ENCODE results near the gene BDKRB1.

The BDKRB1 gene

GRCh38 chr14:96281486-96281885 lies 25.5 kb downstream of the BDKRB1 start:
- Histone ChIP-seq H3K36me3 (ENCODE audit: control insufficient read depth, insufficient read depth, low read length) (peaks cover 13% of the 10 kb centered on the region; the same call in 1 of the 2 replicates), H3K9me3 (ENCODE audit: control insufficient read depth, insufficient read depth, low read length) (no peaks in the 10 kb centered on the region), H3K9ac (ENCODE audit: low read depth, low read length) (no peak overlapping the region), H3K4me3 (ENCODE audit: low read depth, low read length) (no peak overlapping the region), H3K27ac (ENCODE audit: low read depth, low read length) (no peak overlapping the region), H3K4me1 (ENCODE audit: control insufficient read depth, insufficient read depth, low read length) (peaks cover 8% of the 10 kb centered on the region; the same call in 1 of the 2 replicates), H3K27me3 (ENCODE audit: control insufficient read depth, insufficient read depth, low read length) (no peaks in the 10 kb centered on the region)

- H3K4me1 ChIP-seq (ENCODE audit: control insufficient read depth, insufficient read depth, low read length) = 0 out of 2 replicates have a peak, but pooled peaks cover 3% of the 10 kb centered on the region
- H3K4me3 ChIP-seq (ENCODE audit: low read depth, low read length) = no peak overlapping the region
- no peaks in the 10 kb centered on the region for H3K9me3 ChIP-seq (ENCODE audit: control insufficient read depth, insufficient read depth, low read length)
- H3K27ac ChIP-seq (ENCODE audit: low read depth, low read length) = no peak overlapping the region
- no peak overlapping the region for H3K9ac ChIP-seq (ENCODE audit: low read depth, low read length)
- H3K36me3 ChIP-seq (ENCODE audit: control insufficient read depth, insufficient read depth, low read length) = peaks cover 25% of the 10 kb centered on the region
- H3K27me3 ChIP-seq (ENCODE audit: control insufficient read depth, insufficient read depth, low read length) = no peaks in the 10 kb centered on the region
These were observed 28.0 kb downstream of the BDKRB1 start for GRCh38 chr14:96284008-96284407.

- Histone ChIP-seq H3K4me1 (ENCODE audit: control insufficient read depth, insufficient read depth, low read length) (0 out of 2 replicates have a peak, but pooled peaks cover 3% of the 10 kb centered on the region), H3K9me3 (ENCODE audit: control insufficient read depth, insufficient read depth, low read length) (no peaks in the 10 kb centered on the region), H3K9ac (ENCODE audit: low read depth, low read length) (no peak overlapping the region), H3K27ac (ENCODE audit: low read depth, low read length) (no peak overlapping the region), H3K27me3 (ENCODE audit: control insufficient read depth, insufficient read depth, low read length) (no peaks in the 10 kb centered on the region), H3K36me3 (ENCODE audit: control insufficient read depth, insufficient read depth, low read length) (peaks cover 29% of the 10 kb centered on the region), H3K4me3 (ENCODE audit: low read depth, low read length) (no peak overlapping the region)
These were observed 28.4 kb downstream of the BDKRB1 start for GRCh38 chr14:96284430-96284829.

- no peak overlapping the region for H3K9ac ChIP-seq (ENCODE audit: low read depth, low read length)
- H3K27me3 ChIP-seq (ENCODE audit: control insufficient read depth, insufficient read depth, low read length) = no peaks in the 10 kb centered on the region
- no peak overlapping the region for H3K27ac ChIP-seq (ENCODE audit: low read depth, low read length)
- peaks cover 42% of the 10 kb centered on the region for H3K36me3 ChIP-seq (ENCODE audit: control insufficient read depth, insufficient read depth, low read length)
- H3K4me1 ChIP-seq (ENCODE audit: control insufficient read depth, insufficient read depth, low read length) = no peaks in the 10 kb centered on the region
- H3K9me3 ChIP-seq (ENCODE audit: control insufficient read depth, insufficient read depth, low read length) = no peaks in the 10 kb centered on the region
- no peak overlapping the region for H3K4me3 ChIP-seq (ENCODE audit: low read depth, low read length)
These were observed 29.7 kb downstream of the BDKRB1 start for GRCh38 chr14:96285667-96286066.

- Histone ChIP-seq H3K9me3 (ENCODE audit: control insufficient read depth, insufficient read depth, low read length) (no peaks in the 10 kb centered on the region), H3K36me3 (ENCODE audit: control insufficient read depth, insufficient read depth, low read length) (peaks cover 47% of the 10 kb centered on the region), H3K9ac (ENCODE audit: low read depth, low read length) (no peak overlapping the region), H3K4me1 (ENCODE audit: control insufficient read depth, insufficient read depth, low read length) (no peaks in the 10 kb centered on the region), H3K27ac (ENCODE audit: low read depth, low read length) (no peak overlapping the region), H3K27me3 (ENCODE audit: control insufficient read depth, insufficient read depth, low read length) (no peaks in the 10 kb centered on the region), H3K4me3 (ENCODE audit: low read depth, low read length) (no peak overlapping the region)
These were observed 30.2 kb downstream of the BDKRB1 start for GRCh38 chr14:96286251-96286650.

- H3K36me3 ChIP-seq (ENCODE audit: control insufficient read depth, insufficient read depth, low read length) = peaks cover 59% of the 10 kb centered on the region
- no peaks in the 10 kb centered on the region for H3K27me3 ChIP-seq (ENCODE audit: control insufficient read depth, insufficient read depth, low read length)
- H3K4me1 ChIP-seq (ENCODE audit: control insufficient read depth, insufficient read depth, low read length) = no peaks in the 10 kb centered on the region
- H3K9me3 ChIP-seq (ENCODE audit: control insufficient read depth, insufficient read depth, low read length) = no peaks in the 10 kb centered on the region
- no peak overlapping the region for H3K4me3 ChIP-seq (ENCODE audit: low read depth, low read length)
- no peak overlapping the region for H3K9ac ChIP-seq (ENCODE audit: low read depth, low read length)
- no peak overlapping the region for H3K27ac ChIP-seq (ENCODE audit: low read depth, low read length)
These were observed 31.8 kb downstream of the BDKRB1 start for GRCh38 chr14:96287856-96288255.

GRCh38 chr14:96294246-96294645 lies 38.2 kb downstream of the BDKRB1 start:
- H3K4me3 ChIP-seq (ENCODE audit: low read depth, low read length) = no peak overlapping the region
- H3K9me3 ChIP-seq (ENCODE audit: control insufficient read depth, insufficient read depth, low read length) = no peaks in the 10 kb centered on the region
- H3K27me3 ChIP-seq (ENCODE audit: control insufficient read depth, insufficient read depth, low read length) = no peaks in the 10 kb centered on the region
- no peak overlapping the region for H3K9ac ChIP-seq (ENCODE audit: low read depth, low read length)
- no peaks in the 10 kb centered on the region for H3K4me1 ChIP-seq (ENCODE audit: control insufficient read depth, insufficient read depth, low read length)
- peaks cover 52% of the 10 kb centered on the region for H3K36me3 ChIP-seq (ENCODE audit: control insufficient read depth, insufficient read depth, low read length)
- H3K27ac ChIP-seq (ENCODE audit: low read depth, low read length) = no peak overlapping the region

- H3K27ac ChIP-seq (ENCODE audit: low read depth, low read length) = no peak overlapping the region
- no peak overlapping the region for H3K4me3 ChIP-seq (ENCODE audit: low read depth, low read length)
- H3K36me3 ChIP-seq (ENCODE audit: control insufficient read depth, insufficient read depth, low read length) = peaks cover 38% of the 10 kb centered on the region
- H3K4me1 ChIP-seq (ENCODE audit: control insufficient read depth, insufficient read depth, low read length) = no peaks in the 10 kb centered on the region
- no peaks in the 10 kb centered on the region for H3K9me3 ChIP-seq (ENCODE audit: control insufficient read depth, insufficient read depth, low read length)
- H3K9ac ChIP-seq (ENCODE audit: low read depth, low read length) = no peak overlapping the region
- H3K27me3 ChIP-seq (ENCODE audit: control insufficient read depth, insufficient read depth, low read length) = no peaks in the 10 kb centered on the region
These were observed 41.0 kb downstream of the BDKRB1 start for GRCh38 chr14:96297000-96297399.

- Histone ChIP-seq H3K27ac (ENCODE audit: low read depth, low read length) (no peak overlapping the region), H3K27me3 (ENCODE audit: control insufficient read depth, insufficient read depth, low read length) (no peaks in the 10 kb centered on the region), H3K4me3 (ENCODE audit: low read depth, low read length) (no peak overlapping the region), H3K36me3 (ENCODE audit: control insufficient read depth, insufficient read depth, low read length) (peaks cover 38% of the 10 kb centered on the region), H3K9ac (ENCODE audit: low read depth, low read length) (no peak overlapping the region), H3K9me3 (ENCODE audit: control insufficient read depth, insufficient read depth, low read length) (no peaks in the 10 kb centered on the region), H3K4me1 (ENCODE audit: control insufficient read depth, insufficient read depth, low read length) (no peaks in the 10 kb centered on the region)
These were observed 42.0 kb downstream of the BDKRB1 start for GRCh38 chr14:96297997-96298515.

GRCh38 chr14:96299441-96299840 lies 43.4 kb downstream of the BDKRB1 start:
- H3K27ac ChIP-seq (ENCODE audit: low read depth, low read length) = no peak overlapping the region
- H3K4me3 ChIP-seq (ENCODE audit: low read depth, low read length) = no peak overlapping the region
- no peak overlapping the region for H3K9ac ChIP-seq (ENCODE audit: low read depth, low read length)
- H3K36me3 ChIP-seq (ENCODE audit: control insufficient read depth, insufficient read depth, low read length) = peaks cover 45% of the 10 kb centered on the region
- no peaks in the 10 kb centered on the region for H3K4me1 ChIP-seq (ENCODE audit: control insufficient read depth, insufficient read depth, low read length)
- no peaks in the 10 kb centered on the region for H3K27me3 ChIP-seq (ENCODE audit: control insufficient read depth, insufficient read depth, low read length)
- no peaks in the 10 kb centered on the region for H3K9me3 ChIP-seq (ENCODE audit: control insufficient read depth, insufficient read depth, low read length)

GRCh38 chr14:96303981-96304380 lies 48.0 kb downstream of the BDKRB1 start:
- Histone ChIP-seq H3K36me3 (ENCODE audit: control insufficient read depth, insufficient read depth, low read length) (peaks cover 61% of the 10 kb centered on the region), H3K27ac (ENCODE audit: low read depth, low read length) (no peak overlapping the region), H3K27me3 (ENCODE audit: control insufficient read depth, insufficient read depth, low read length) (no peaks in the 10 kb centered on the region), H3K9me3 (ENCODE audit: control insufficient read depth, insufficient read depth, low read length) (no peaks in the 10 kb centered on the region), H3K9ac (ENCODE audit: low read depth, low read length) (no peak overlapping the region), H3K4me3 (ENCODE audit: low read depth, low read length) (no peak overlapping the region), H3K4me1 (ENCODE audit: control insufficient read depth, insufficient read depth, low read length) (no peaks in the 10 kb centered on the region)

GRCh38 chr14:96304956-96305355 lies 48.9 kb downstream of the BDKRB1 start:
- Histone ChIP-seq H3K4me1 (ENCODE audit: control insufficient read depth, insufficient read depth, low read length) (no peaks in the 10 kb centered on the region), H3K27ac (ENCODE audit: low read depth, low read length) (no peak overlapping the region), H3K36me3 (ENCODE audit: control insufficient read depth, insufficient read depth, low read length) (peaks cover 67% of the 10 kb centered on the region), H3K9ac (ENCODE audit: low read depth, low read length) (no peak overlapping the region), H3K27me3 (ENCODE audit: control insufficient read depth, insufficient read depth, low read length) (no peaks in the 10 kb centered on the region), H3K9me3 (ENCODE audit: control insufficient read depth, insufficient read depth, low read length) (no peaks in the 10 kb centered on the region), H3K4me3 (ENCODE audit: low read depth, low read length) (no peak overlapping the region)
